Measurements from ENCODE around the gene MYL10.

The MYL10 gene

DNA sequence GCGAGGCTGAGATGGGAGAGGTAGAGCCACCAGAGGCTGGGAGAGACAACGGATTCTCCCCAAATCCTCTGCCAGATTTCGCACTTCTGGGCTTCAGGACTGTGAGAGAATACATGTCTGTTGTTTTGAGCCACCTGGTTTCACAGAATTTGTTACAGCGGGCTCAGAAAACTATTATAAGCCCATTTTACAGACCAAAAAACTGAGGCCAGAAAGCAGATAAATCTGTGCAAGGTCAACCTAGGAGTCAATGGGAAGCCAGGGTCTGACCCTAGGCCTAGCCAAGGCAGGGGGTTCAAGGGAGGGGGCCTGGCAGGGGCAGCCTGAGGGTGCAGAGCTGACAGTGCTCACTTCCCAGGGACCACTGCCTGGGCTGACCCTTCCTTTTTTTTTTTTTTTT is 8.7 kb downstream of the MYL10 start:
- Histone ChIP-seq H3K27me3 (ENCODE audit: control insufficient read depth, insufficient read depth, low read length) (no peaks in the 10 kb centered on the region), H3K4me1 (ENCODE audit: control insufficient read depth, insufficient read depth, low read length) (peaks cover 9% of the 10 kb centered on the region), H3K36me3 (ENCODE audit: control insufficient read depth, insufficient read depth, low read length) (no peaks in the 10 kb centered on the region), H3K27ac (ENCODE audit: low read length) (no peak overlapping the region), H3K4me3 (ENCODE audit: low read length) (no peak overlapping the region), H3K9me3 (ENCODE audit: control insufficient read depth, insufficient read depth, low read length) (no peaks in the 10 kb centered on the region)
- no peak for DNase-seq (ENCODE audit: low read depth, low spot score)
- no CpG with 5 or more reads among the region's 4 CpGs for WGBS (ENCODE audit: insufficient coverage, insufficient read length)

DNA sequence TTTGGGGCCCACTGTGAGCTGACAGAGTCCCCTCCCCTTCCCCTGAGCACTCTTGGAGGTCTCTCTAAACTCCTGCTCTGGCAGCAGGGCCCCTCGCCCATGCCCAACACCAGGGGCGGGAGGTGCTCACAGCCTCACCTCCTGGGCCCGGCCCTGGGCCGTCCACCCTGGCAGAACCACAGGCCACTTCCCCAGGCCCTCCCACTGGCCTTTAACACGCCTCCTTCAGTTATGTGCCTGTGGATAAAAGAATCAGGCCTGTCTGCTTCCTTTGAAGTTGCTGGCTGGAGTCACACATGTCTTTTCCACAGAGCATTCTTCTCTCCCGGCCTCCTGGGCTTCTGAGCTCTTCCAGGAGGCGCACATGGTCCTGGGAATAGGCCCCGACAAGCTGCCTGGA is 10.2 kb downstream of the MYL10 start:
- Histone ChIP-seq H3K27me3 (ENCODE audit: control insufficient read depth, insufficient read depth, low read length) (no peaks in the 10 kb centered on the region), H3K4me3 (ENCODE audit: low read length) (no peak overlapping the region), H3K4me1 (ENCODE audit: control insufficient read depth, insufficient read depth, low read length) (peaks cover 6% of the 10 kb centered on the region; the same call in 1 of the 2 replicates), H3K27ac (ENCODE audit: low read length) (no peak overlapping the region), H3K9me3 (ENCODE audit: control insufficient read depth, insufficient read depth, low read length) (no peaks in the 10 kb centered on the region), H3K36me3 (ENCODE audit: control insufficient read depth, insufficient read depth, low read length) (no peaks in the 10 kb centered on the region)
- no peak for DNase-seq (ENCODE audit: low read depth, low spot score)
- WGBS (ENCODE audit: insufficient coverage, insufficient read length), result no CpG with 5 or more reads among the region's 8 CpGs

DNA sequence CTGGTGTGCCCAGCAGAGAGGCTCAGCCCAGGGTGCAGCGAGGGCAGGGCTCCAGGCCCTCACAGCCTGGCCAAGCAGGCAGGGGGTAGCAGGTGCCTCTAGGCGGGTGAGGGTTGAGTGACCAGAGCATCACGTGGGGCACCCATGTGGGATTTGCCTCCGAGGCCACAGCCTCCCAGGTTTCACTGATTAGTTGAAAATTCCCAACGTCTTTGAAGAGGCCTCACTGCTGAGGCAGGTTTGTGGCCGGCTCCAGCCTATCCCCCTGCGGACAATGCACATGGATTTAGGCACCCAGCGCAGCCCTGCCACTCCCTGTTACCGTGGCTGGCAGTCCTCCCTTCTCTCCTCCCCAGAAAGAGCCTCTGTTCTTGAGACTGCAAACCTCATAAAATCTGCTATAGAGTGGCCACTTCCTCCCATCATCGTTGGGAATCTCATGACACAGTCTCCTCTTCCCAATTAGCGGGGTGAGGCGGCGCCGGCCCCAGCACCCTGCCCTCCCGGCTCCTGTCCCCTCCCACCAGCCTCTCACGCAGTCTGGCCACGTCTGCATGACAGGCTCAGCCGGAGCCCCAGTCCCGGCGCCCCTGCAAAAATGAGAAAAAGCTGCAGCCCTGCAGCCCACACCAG is 10.8 kb downstream of the MYL10 start:
- no CpG with 5 or more reads among the region's 20 CpGs for WGBS (ENCODE audit: insufficient coverage, insufficient read length)
- no peaks in the 10 kb centered on the region for H3K9me3 ChIP-seq (ENCODE audit: control insufficient read depth, insufficient read depth, low read length)
- no peaks in the 10 kb centered on the region for H3K27me3 ChIP-seq (ENCODE audit: control insufficient read depth, insufficient read depth, low read length)
- peaks cover 9% of the 10 kb centered on the region; the same call in 1 of the 2 replicates for H3K4me1 ChIP-seq (ENCODE audit: control insufficient read depth, insufficient read depth, low read length)
- no peak overlapping the region for H3K4me3 ChIP-seq (ENCODE audit: low read length)
- no peak overlapping the region for H3K27ac ChIP-seq (ENCODE audit: low read length)
- no peak for DNase-seq (ENCODE audit: low read depth, low spot score)
- no peaks in the 10 kb centered on the region for H3K36me3 ChIP-seq (ENCODE audit: control insufficient read depth, insufficient read depth, low read length)

DNA sequence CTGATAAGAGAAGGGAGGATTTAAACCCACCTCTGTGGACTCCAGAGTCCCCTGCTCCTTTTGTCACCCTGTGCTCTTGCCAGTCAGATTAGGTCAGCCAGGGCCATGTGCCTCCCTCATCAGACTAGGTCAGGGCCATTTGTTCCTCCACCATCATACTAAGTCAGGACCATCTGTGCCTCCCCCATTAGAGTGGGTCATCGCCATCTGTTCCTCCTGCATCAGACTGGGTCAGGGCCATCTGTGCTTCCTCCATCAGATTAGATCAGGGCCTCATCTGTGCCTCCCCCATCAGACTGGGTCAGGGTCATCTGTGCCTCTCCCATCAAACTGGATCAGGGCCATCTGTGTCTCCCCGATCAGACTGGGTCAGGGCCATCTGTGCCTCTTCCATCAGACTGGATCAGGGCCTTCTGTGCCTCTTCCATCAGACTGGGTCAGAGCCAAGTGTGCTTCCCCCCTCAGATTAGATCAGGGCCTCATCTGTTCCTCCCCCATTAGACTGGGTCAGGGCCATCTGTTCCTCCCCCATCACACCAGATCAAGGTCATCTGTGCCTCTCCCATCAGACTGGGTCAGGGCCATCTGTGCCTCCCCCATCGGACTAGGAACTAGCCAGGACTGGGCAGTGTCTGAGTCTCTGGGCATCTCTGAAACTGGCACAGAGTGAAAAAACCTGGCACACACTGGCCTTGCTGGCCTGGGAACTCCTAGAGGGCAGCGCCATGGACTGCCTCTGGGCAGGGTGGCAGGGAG is 11.5 kb downstream of the MYL10 start:
- no peak for DNase-seq (ENCODE audit: low read depth, low spot score)
- peaks cover 12% of the 10 kb centered on the region for H3K4me1 ChIP-seq (ENCODE audit: control insufficient read depth, insufficient read depth, low read length)
- no peak overlapping the region for H3K4me3 ChIP-seq (ENCODE audit: low read length)
- no peaks in the 10 kb centered on the region for H3K36me3 ChIP-seq (ENCODE audit: control insufficient read depth, insufficient read depth, low read length)
- no peaks in the 10 kb centered on the region for H3K9me3 ChIP-seq (ENCODE audit: control insufficient read depth, insufficient read depth, low read length)
- H3K27me3 ChIP-seq (ENCODE audit: control insufficient read depth, insufficient read depth, low read length), result no peaks in the 10 kb centered on the region
- H3K27ac ChIP-seq (ENCODE audit: low read length), result no peak overlapping the region
- no CpG with 5 or more reads among the region's 4 CpGs for WGBS (ENCODE audit: insufficient coverage, insufficient read length)

DNA sequence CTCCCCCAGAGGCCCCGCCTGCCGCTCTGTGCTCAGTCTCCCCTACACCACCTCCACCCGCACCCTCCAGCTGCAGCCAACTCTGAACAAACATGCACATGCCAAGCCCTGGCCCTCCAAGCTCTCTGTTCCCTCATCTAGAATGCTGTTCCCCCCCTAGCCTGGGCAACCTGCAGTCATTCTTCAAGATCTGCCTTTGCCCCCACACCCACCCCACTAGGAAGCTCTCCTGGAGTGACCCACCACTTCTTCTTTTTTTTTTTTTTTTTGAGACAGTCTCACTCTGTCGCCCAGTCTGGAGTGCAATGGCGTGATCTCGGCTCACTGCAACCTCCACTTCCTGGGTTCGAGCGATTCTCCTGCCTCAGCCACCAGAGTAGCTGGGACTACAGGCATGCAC is 13.7 kb downstream of the MYL10 start:
- H3K4me1 ChIP-seq (ENCODE audit: control insufficient read depth, insufficient read depth, low read length), result peaks cover 12% of the 10 kb centered on the region
- no peak for DNase-seq (ENCODE audit: low read depth, low spot score)
- no peaks in the 10 kb centered on the region for H3K36me3 ChIP-seq (ENCODE audit: control insufficient read depth, insufficient read depth, low read length)
- H3K27me3 ChIP-seq (ENCODE audit: control insufficient read depth, insufficient read depth, low read length), result no peaks in the 10 kb centered on the region
- no peaks in the 10 kb centered on the region for H3K9me3 ChIP-seq (ENCODE audit: control insufficient read depth, insufficient read depth, low read length)
- no peak overlapping the region for H3K4me3 ChIP-seq (ENCODE audit: low read length)
- no CpG with 5 or more reads among the region's 8 CpGs for WGBS (ENCODE audit: insufficient coverage, insufficient read length)
- no peak overlapping the region for H3K27ac ChIP-seq (ENCODE audit: low read length)

DNA sequence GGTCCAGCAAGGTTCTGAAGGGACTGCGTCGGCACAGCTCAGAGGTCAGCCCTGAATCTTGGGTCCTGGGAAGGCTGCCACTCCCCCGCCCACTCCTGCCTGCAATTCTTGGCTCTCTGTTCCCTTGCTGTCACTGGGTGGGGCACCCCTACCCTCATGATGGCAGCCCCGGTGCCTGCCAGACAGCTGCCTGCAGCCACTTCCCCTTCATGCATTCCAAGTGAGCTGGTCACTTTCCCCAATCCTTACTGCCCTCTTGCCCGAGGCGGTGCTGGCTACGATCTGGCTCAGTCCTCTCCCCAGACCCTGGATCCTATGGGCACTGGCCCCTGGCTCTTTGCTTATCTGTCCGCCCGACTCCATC is 14.2 kb downstream of the MYL10 start:
- Histone ChIP-seq H3K36me3 (ENCODE audit: control insufficient read depth, insufficient read depth, low read length) (no peaks in the 10 kb centered on the region), H3K4me3 (ENCODE audit: low read length) (no peak overlapping the region), H3K27ac (ENCODE audit: low read length) (no peak overlapping the region), H3K4me1 (ENCODE audit: control insufficient read depth, insufficient read depth, low read length) (peaks cover 12% of the 10 kb centered on the region), H3K9me3 (ENCODE audit: control insufficient read depth, insufficient read depth, low read length) (no peaks in the 10 kb centered on the region), H3K27me3 (ENCODE audit: control insufficient read depth, insufficient read depth, low read length) (no peaks in the 10 kb centered on the region)
- no CpG with 5 or more reads among the region's 9 CpGs for WGBS (ENCODE audit: insufficient coverage, insufficient read length)
- DNase-seq (ENCODE audit: low read depth, low spot score), result no peak

DNA sequence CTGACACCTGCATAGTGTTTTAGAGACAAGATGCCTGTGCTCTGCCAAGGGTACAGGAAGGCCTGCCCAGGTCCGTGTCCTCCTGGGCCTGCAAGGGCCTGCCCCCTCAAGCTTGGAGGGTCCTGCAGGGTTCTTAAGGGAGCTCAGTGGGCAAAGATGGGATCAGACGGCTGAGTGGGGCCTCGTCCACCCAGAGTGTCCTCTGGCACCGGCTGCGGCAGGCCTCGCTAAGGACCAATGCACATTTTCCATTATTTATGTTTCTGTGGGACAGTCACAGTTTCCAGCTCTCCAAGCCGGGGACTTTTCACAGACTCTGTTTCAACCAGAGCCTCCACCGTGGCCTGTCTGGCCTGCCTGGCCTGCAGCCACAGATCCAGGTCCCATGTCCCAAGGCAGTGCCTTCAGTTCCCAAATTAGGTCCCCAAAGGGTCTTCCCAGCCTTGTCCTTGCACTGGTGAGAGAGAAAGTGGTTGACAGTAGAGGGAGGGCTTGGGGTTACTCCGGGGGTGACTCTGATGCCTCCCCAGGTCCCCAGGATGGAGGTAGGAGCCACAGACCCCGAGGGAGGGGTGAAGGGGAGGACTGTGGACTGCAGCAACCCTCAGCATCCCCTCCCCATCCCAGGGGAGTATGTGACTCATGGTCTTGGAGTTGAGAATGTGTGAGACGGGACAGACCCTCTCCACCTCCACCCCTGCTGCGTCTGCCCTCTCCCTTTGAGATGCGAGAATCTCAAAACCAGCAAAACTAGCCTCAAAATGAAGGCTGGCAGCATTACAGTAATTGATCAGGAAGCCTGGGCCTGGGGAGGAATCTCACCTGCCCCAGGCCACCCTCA is 14.8 kb downstream of the MYL10 start:
- peaks cover 12% of the 10 kb centered on the region for H3K4me1 ChIP-seq (ENCODE audit: control insufficient read depth, insufficient read depth, low read length)
- no peak overlapping the region for H3K4me3 ChIP-seq (ENCODE audit: low read length)
- no peaks in the 10 kb centered on the region for H3K9me3 ChIP-seq (ENCODE audit: control insufficient read depth, insufficient read depth, low read length)
- WGBS (ENCODE audit: insufficient coverage, insufficient read length), result no CpG with 5 or more reads among the region's 13 CpGs
- H3K36me3 ChIP-seq (ENCODE audit: control insufficient read depth, insufficient read depth, low read length), result no peaks in the 10 kb centered on the region
- no peak for DNase-seq (ENCODE audit: low read depth, low spot score)
- H3K27me3 ChIP-seq (ENCODE audit: control insufficient read depth, insufficient read depth, low read length), result no peaks in the 10 kb centered on the region
- H3K27ac ChIP-seq (ENCODE audit: low read length), result no peak overlapping the region

DNA sequence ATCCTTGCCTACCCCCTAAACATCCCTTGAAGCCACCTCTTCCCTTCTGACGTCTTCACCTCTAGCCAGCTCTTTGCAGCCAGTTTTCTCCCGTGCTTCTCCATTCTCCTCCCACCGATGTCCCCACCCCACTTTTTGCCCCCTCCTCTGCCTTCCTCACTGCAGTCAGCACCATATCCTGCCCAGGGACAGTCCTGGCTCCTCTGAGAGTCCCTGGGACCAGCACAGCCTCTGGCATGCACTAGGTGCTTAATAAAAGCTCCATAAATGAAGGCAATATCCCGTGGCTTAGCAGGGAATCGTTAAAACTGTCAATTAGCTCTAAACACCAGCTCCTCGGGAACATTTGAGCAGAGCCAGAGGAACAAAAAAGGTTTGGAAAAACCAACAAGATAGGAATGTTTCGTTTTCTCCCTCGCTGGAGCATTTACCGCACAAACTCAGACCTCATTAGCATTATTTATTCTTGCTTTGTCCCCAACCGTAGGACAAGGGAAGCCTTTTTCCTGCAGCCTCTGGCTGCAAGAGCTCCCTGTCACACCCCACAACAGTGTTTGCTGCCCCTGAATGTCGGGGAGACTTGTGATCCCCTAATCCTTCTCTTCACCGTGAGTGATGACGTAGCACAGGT is 16.1 kb downstream of the MYL10 start:
- Histone ChIP-seq H3K9me3 (ENCODE audit: control insufficient read depth, insufficient read depth, low read length) (no peaks in the 10 kb centered on the region), H3K27ac (ENCODE audit: low read length) (no peak overlapping the region), H3K27me3 (ENCODE audit: control insufficient read depth, insufficient read depth, low read length) (no peaks in the 10 kb centered on the region), H3K36me3 (ENCODE audit: control insufficient read depth, insufficient read depth, low read length) (no peaks in the 10 kb centered on the region), H3K4me1 (ENCODE audit: control insufficient read depth, insufficient read depth, low read length) (peaks cover 17% of the 10 kb centered on the region), H3K4me3 (ENCODE audit: low read length) (no peak overlapping the region)
- WGBS (ENCODE audit: insufficient coverage, insufficient read length), result no CpG with 5 or more reads among the region's 13 CpGs
- DNase-seq (ENCODE audit: low read depth, low spot score), result no peak

DNA sequence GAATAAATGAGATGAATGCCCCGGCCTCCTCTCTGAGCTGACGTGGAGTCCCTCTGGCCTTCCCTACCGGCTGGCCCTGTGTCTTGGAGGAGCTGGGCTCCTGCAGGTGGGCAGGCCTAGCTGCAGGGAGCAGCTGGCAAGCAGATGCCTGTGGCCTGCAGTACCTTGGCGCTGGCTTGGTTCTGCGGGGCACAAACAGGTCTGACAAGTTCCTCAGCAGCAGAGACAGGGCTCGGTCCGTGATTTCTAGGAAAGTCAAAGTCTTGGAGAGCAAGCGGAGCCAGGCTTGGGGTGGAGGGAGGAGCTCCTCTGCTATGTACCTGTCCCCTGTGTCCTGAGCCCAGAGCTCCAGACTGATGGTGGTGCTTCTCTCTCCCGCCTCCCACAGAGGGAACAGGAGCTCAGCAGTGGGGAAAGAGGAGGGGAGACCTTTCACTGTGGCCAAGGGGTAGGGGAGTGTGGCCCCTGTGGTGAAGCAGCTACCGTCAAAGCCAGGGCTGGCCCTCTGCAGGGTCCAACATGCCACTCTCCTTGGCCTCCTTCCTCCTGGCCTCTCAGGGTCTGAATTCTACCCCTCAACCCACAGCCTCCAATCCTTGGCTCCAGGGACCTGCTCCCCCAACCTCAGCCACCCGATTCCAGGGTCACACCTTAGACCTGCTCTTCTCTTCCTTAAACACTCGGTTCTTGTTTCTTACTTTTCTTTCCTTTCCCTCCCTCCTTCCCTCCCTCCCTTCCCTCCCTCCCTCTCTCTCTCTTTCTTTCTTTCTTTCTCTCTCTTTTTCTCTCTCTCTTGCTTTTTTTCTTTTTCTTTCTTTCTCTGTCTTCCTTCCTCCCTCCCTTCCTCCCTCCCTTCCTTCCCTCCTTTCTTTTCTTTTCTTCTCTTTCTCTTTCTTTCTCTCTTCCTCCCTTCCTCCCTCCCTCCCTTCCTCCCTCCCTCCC is 20.1 kb downstream of the MYL10 start:
- Histone ChIP-seq H3K36me3 (ENCODE audit: control insufficient read depth, insufficient read depth, low read length) (no peaks in the 10 kb centered on the region), H3K9me3 (ENCODE audit: control insufficient read depth, insufficient read depth, low read length) (no peaks in the 10 kb centered on the region), H3K27me3 (ENCODE audit: control insufficient read depth, insufficient read depth, low read length) (no peaks in the 10 kb centered on the region), H3K4me3 (ENCODE audit: low read length) (no peak overlapping the region), H3K27ac (ENCODE audit: low read length) (no peak overlapping the region), H3K4me1 (ENCODE audit: control insufficient read depth, insufficient read depth, low read length) (peaks cover 12% of the 10 kb centered on the region)
- no peak for DNase-seq (ENCODE audit: low read depth, low spot score)
- no CpG with 5 or more reads among the region's 12 CpGs for WGBS (ENCODE audit: insufficient coverage, insufficient read length)
